B cell (primary cell): ENCODE data around the gene NR1H3. TPM values are rescaled to one million over a fixed set of nuclear protein-coding genes. Genes with fewer than 3 reads are reported as not detected.

ENCODE experiments used
- ATAC-seq: fragments of 200-7000 bp; cut with Tn5 transposase; one replicate; pipeline ENCODE4 v1.10.0; 2021; ENCODE audit warnings: low read depth, mild to moderate bottlenecking, moderate number of reproducible peaks, moderate library complexity
- CTCF ChIA-PET: fragments of 350-600 bp; sonication (Branson Sonifier 250); formaldehyde crosslinking; loops from one replicate; lab custom pipeline; 2021; ENCODE audit warnings: antibody characterized with exemption, inconsistent platforms; lab: Charles Lee
- POLR2A ChIA-PET: fragments of 350-600 bp; sonication (Branson Sonifier 250); formaldehyde crosslinking; loops from one replicate; lab custom pipeline; 2021; ENCODE audit warnings: antibody characterized with exemption; lab: Charles Lee
- DNase-seq: peaks from one replicate; pipeline ENCODE4 v3.0.0; 2013
- H2AFZ ChIP-seq: 2 replicates; pipeline ENCODE4 v1.6.1; 2012; ENCODE audit warnings: mild to moderate bottlenecking, low read depth, low read length; ENCODE audit not compliant: insufficient read depth, poor library complexity, severe bottlenecking
- H3K27ac ChIP-seq, 2 donors: 1 replicate in 1 of 2; 2 replicates in 1 of 2; pipeline ENCODE4 v1.5.1; 2012 to 2013; ENCODE audit warnings: low read length in 2 of 2, mild to moderate bottlenecking in 2 of 2, moderate library complexity in 1 of 2
- H3K27me3 ChIP-seq, 4 experiments: fragments of 200-600 bp in 1 of 4; sonication (generic) in 1 of 4; replicated peaks in 1 of 4; 1 replicate in 2 of 4; 2 replicates in 2 of 4; pipeline versions ENCODE4 v1.6.1 to v1.7.0; 2013 to 2016; ENCODE audit warnings: low read length in 3 of 4, mild to moderate bottlenecking in 2 of 4, mixed read lengths in 1 of 4, moderate library complexity in 1 of 4; ENCODE audit not compliant: insufficient read depth in 4 of 4, control insufficient read depth in 3 of 4; ENCODE audit errors: control extremely low read depth in 1 of 4
- H3K36me3 ChIP-seq, 2 experiments: replicated peaks in 1 of 2; 1 replicate in 1 of 2; 2 replicates in 1 of 2; pipeline versions ENCODE4 v1.6.1 to v1.7.1; 2013; ENCODE audit warnings: low read length in 1 of 2; ENCODE audit not compliant: insufficient read depth in 2 of 2, control insufficient read depth in 1 of 2; ENCODE audit errors: control extremely low read depth in 1 of 2, extremely low read depth in 1 of 2
- H3K4me1 ChIP-seq, 2 donors: fragments of 200-600 bp in 1 of 2; sonication (generic) in 1 of 2; 1 replicate in 1 of 2; 2 replicates in 1 of 2; pipeline versions ENCODE4 v1.5.1 to v1.6.1; 2013 to 2017; ENCODE audit warnings: low read length in 2 of 2; ENCODE audit not compliant: control insufficient read depth in 2 of 2, insufficient read depth in 2 of 2
- H3K4me2 ChIP-seq: replicated peaks from 2 replicates; pipeline ENCODE3; 2012; ENCODE audit warnings: mild to moderate bottlenecking, low read depth, low read length; ENCODE audit not compliant: poor library complexity, severe bottlenecking
- H3K4me3 ChIP-seq, 5 experiments: fragments of 200-600 bp in 1 of 5; sonication (generic) in 1 of 5; 1 replicate in 3 of 5; 2 replicates in 2 of 5; pipeline versions ENCODE4 v1.5.1 to v1.7.0; 2011 to 2016; ENCODE audit warnings: low read length in 4 of 5, mild to moderate bottlenecking in 4 of 5, low read depth in 2 of 5, control low read depth in 1 of 5, moderate library complexity in 1 of 5; ENCODE audit not compliant: insufficient read depth in 1 of 5; ENCODE audit errors: control extremely low read depth in 1 of 5, extremely low read depth in 1 of 5
- H3K79me2 ChIP-seq: fragments of 200-600 bp; sonication (generic); one replicate; pipeline ENCODE4 v1.6.0; 2016; ENCODE audit warnings: low read length; ENCODE audit not compliant: control insufficient read depth, insufficient read depth
- H3K9ac ChIP-seq: fragments of 200-600 bp; sonication (generic); 2 replicates; pipeline ENCODE4 v1.6.1; 2017; ENCODE audit warnings: mild to moderate bottlenecking, low read length, moderate library complexity
- H3K9me3 ChIP-seq, 3 donors: one replicate each; pipeline versions ENCODE4 v1.6.1 to v1.7.1; 2013; ENCODE audit warnings: low read length in 2 of 3; ENCODE audit not compliant: control insufficient read depth in 2 of 3, insufficient read depth in 1 of 3; ENCODE audit errors: control extremely low read depth in 1 of 3
- H4K20me1 ChIP-seq: 2 replicates; pipeline ENCODE4 v1.6.0; 2012; ENCODE audit warnings: mild to moderate bottlenecking, low read length; ENCODE audit not compliant: insufficient read depth, control insufficient read depth, poor library complexity, severe bottlenecking
- H3K27ac Mint-ChIP-seq: one replicate; pipeline ENCODE4 v1.8.0; 2021; ENCODE audit warnings: mixed read lengths
- H3K27me3 Mint-ChIP-seq: one replicate; pipeline ENCODE4 v1.8.0; 2021; ENCODE audit warnings: mixed read lengths
- H3K4me1 Mint-ChIP-seq: one replicate; pipeline ENCODE4 v1.8.0; 2021; ENCODE audit warnings: mixed read lengths
- H3K4me3 Mint-ChIP-seq: one replicate; pipeline ENCODE4 v1.8.0; 2021; ENCODE audit warnings: mixed read lengths
- H3K9me3 Mint-ChIP-seq: one replicate; pipeline ENCODE4 v1.8.0; 2022; ENCODE audit warnings: mixed read lengths; ENCODE audit not compliant: insufficient read depth
- CTCF ChIP-seq: fragments of 200-600 bp; IDR thresholded peaks from one replicate; pipeline ENCODE4 v1.8.0; 2022; ENCODE audit warnings: antibody characterized with exemption, mild to moderate bottlenecking
- EZH2 ChIP-seq: IDR thresholded peaks from 2 replicates; pipeline ENCODE4 v1.6.1; 2012; ENCODE audit warnings: borderline replicate concordance, low read depth, mild to moderate bottlenecking, moderate library complexity, low read length; ENCODE audit not compliant: insufficient read depth, poor library complexity, severe bottlenecking
- WGBS: methylation state at CpG from one replicate; pipeline ENCODE4 v1.1.5; 2013; ENCODE audit warnings: missing lambda C conversion rate; ENCODE audit not compliant: insufficient coverage; 5-methylcytosine and 5-hydroxymethylcytosine counted together
- intact Hi-C: fragments of 100-400 bp; cut with micrococcal nuclease; formaldehyde crosslinking; loops from one replicate; pipeline ENCODE4 v1.10.0; 2022
- polyA plus RNA-seq: library from polyadenylated mRNA; depleted of rRNA; stranded (reverse); fragments of >200 nt; gene quantifications from 2 replicates; pipeline ENCODE4 v1.2.3, GENCODE V29; 2012
- total RNA-seq, 2 donors: library from RNA; stranded (reverse); fragments of 120-200 nt in 1 of 2; gene quantifications; 1 replicate in 1 of 2; 2 replicates in 1 of 2; pipeline versions ENCODE4 v1.2.3 to v1.2.4, GENCODE V29; 2013 to 2022

The NR1H3 gene
- total and polyA plus RNA-seq, 2 donors (not counting 1 experiment from before 2014, with no cell fraction given) = 8.4 to 9.6 TPM

- H3K9me3 ChIP-seq = no peaks in the 10 kb centered on the region
- ATAC-seq (no peak), DNase-seq (no peak)
- H3K4me3 ChIP-seq = no peak overlapping the region
- H3K27ac ChIP-seq = no peak overlapping the region
- no peaks in the 10 kb centered on the region for H3K4me1 ChIP-seq
- CTCF ChIA-PET = no interaction called here
- H3K9ac ChIP-seq = no peak overlapping the region
- Mint-ChIP-seq H3K27me3 (no peaks in the 10 kb centered on the region), H3K4me1 (peaks cover 2% of the 10 kb centered on the region), H3K4me3 (no peak overlapping the region), H3K27ac (no peak overlapping the region), H3K9me3 (no peaks in the 10 kb centered on the region)
- 100% methylated on average over 1 of the region's 6 CpGs for WGBS
- POLR2A ChIA-PET = no interaction called here
- H2AFZ ChIP-seq = no peak overlapping the region
- H4K20me1 ChIP-seq = no peaks in the 10 kb centered on the region
- intact Hi-C loops = no loop called here
- peaks cover 0 to 3% of the 10 kb centered on the region in 2 experiments for H3K36me3 ChIP-seq
- H3K27me3 ChIP-seq = no peaks in the 10 kb centered on the region
- H3K79me2 ChIP-seq = peaks cover 10% of the 10 kb centered on the region
- no peak overlapping the region for H3K4me2 ChIP-seq
- no peak for TF ChIP-seq EZH2
- no peak for TF ChIP-seq CTCF
Observed at GRCh38 chr11:47256374-47256773, 1.4 kb upstream of the NR1H3 start.

- TF ChIP-seq CTCF = no peak
- TF ChIP-seq EZH2 = no peak
- peaks cover 0 to 3% of the 10 kb centered on the region in 2 experiments for H3K36me3 ChIP-seq
- 100% methylated on average over 1 of the region's 2 CpGs for WGBS
- H3K27ac ChIP-seq = no peak overlapping the region
- H3K4me3 Mint-ChIP-seq = no peak overlapping the region
- H3K4me1 Mint-ChIP-seq = peaks cover 2% of the 10 kb centered on the region
- H3K27me3 ChIP-seq = no peaks in the 10 kb centered on the region
- DNase-seq (no peak), ATAC-seq (no peak)
- H3K27ac Mint-ChIP-seq = no peak overlapping the region
- ChIA-PET CTCF (interaction anchor here (1.2 kb wide), 1 partner anchor 9 kb away, joined by 4 read pairs; the partner anchor contains the start of gene ACP2), POLR2A (no interaction called here)
- H3K4me2 ChIP-seq = no peak overlapping the region
- no peaks in the 10 kb centered on the region for H3K27me3 Mint-ChIP-seq
- no peak overlapping the region for H3K4me3 ChIP-seq
- peaks cover 10% of the 10 kb centered on the region for H3K79me2 ChIP-seq
- no peaks in the 10 kb centered on the region for H3K4me1 ChIP-seq
- H3K9me3 Mint-ChIP-seq = no peaks in the 10 kb centered on the region
- H4K20me1 ChIP-seq = no peaks in the 10 kb centered on the region
- no peaks in the 10 kb centered on the region for H3K9me3 ChIP-seq
- H2AFZ ChIP-seq = no peak overlapping the region
- H3K9ac ChIP-seq = no peak overlapping the region
- intact Hi-C loops = no loop called here
Observed at GRCh38 chr11:47257177-47257516, 649 bp upstream of the NR1H3 start.
